GM21786 (cell line): ENCODE data around the gene PTGES.
"Not testable (repeated sequence)": the region's sequence is repeated elsewhere in the genome, so short reads cannot be mapped to it uniquely, and the experiment has no call there.

Experiments
- ATAC-seq: cut with Tn5 transposase; IDR thresholded peaks from one replicate; pipeline ENCODE4 v1.9.1; 2021; ENCODE audit not compliant: unreplicated experiment

The PTGES gene

DNA sequence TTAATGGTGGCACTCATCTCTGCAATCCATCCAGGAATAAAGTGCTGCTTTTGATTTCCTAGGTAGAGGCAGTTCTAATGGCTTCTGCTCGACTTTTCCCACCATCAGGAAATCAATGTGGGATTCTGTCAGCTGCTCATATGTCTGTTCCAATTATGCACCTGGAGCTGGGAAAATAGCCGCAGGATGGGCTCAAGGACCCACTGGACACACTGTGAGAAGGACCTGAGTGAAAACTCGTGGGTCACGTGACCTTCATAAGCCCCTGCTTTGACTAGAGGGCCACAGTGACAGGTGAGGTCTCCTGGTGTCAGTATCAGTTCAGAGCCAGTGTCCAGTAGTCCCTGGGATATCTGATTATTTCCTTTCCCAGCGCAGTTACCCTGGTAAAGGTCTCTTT, 17.9 kb upstream of the PTGES start:
- no peak for ATAC-seq

DNA sequence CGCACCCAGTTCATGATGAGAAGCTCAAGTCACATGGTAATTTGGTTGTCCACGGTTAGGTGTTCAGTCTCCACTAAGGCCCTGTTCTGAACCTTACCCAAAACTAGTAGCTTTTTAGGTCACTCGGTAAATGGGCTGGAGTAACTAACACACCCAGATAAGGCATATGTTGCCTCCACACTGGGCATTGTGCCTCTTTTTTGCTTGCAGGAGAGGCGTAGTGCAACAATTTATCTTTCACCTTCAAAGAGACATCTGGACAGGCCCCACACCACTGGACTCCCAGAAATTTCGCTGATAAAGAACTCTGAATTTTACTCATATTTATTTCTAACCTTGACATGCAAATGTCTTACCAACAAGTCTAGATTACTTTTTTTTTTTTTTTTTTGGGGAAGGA, 16.8 kb upstream of the PTGES start:
- no peak for ATAC-seq

DNA sequence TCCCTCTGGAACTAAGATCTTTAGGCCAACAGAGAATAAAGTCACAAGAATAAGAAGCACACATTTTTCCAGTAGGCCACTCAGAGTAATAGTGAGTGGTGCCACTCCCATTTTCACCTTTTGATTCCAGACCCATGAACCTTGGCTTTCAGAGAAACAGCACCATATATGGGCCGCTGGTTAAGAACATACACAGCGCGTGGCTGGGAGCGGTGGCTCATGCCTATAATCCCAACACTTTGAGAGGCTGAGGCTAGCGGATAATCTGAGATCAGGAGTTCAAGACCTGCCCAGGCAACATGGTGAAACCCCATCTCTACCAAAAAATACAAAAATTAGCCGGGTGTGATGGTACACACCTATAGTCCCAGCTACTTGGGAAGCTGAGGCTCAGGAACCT, 15.6 kb upstream of the PTGES start:
- no peak for ATAC-seq

DNA sequence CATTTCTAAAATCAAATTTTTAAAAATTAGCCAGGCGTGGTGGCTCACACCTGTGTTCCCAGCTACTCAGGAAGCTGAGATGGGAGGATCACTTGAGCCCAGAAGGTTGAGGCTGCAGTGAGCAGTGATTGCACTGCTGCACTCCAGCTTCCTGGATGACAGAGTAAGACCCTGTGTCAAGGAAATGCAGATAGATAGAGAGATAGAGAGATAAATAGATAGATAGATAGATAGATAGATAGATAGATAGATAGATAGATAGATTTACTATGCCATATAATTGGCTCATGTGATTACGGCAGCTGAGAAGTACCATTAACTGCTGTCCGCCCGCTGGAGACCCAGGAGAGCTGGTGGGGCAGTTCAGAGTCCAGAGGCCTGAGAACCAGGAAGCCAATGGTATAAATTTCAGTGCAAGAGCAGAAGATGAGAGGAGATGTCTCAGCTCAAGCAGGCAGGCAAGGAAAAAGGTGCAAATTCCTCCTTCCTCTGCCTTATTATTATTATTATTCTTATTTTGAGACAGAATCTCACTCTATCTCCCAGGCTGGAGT, 13.0 kb upstream of the PTGES start:
- no peak for ATAC-seq

DNA sequence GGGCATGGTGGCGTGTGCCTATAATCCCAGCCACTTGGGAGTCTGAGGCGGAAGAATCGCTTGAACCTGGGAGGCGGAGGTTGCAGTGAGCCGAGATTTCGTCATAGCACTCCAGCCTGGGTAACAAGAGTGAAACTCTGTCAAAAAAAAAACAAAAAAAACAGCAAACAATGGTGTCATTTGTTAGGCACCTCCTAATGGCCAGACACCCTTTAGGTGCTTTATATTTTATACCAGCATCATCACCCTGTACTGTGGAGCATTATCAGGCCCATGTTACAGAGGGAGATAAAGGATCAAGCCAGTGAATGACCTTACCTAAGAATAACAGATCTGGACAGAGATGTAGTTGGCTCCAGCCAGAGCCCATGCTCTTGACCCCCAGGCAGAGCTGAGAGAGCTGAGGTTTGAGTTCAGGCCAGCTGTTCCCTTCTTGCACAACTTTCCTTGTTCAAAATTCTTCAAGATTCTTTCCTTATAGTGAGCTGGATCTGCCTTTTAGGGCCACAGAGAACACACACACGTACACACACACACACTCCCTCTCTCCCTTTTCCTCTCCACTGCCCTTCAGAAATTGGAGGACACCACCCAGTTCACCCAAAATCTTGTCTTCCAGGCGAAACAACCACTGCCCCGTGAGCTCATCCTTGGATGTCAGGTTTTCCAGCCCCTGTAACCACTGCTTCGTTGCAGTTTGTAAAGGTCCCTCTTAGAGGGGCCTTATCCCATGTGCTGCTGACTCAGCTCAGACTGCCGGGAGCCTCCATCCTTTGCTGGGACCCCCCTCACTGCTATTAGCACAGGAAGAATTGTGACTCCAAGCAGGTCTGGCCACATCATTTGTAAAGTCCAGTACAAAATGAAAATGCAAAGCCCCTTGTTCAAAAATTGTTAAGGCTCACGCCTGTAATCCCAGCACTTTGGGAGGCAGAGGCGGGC, 10.4 kb upstream of the PTGES start:
- ATAC-seq = no peak

DNA sequence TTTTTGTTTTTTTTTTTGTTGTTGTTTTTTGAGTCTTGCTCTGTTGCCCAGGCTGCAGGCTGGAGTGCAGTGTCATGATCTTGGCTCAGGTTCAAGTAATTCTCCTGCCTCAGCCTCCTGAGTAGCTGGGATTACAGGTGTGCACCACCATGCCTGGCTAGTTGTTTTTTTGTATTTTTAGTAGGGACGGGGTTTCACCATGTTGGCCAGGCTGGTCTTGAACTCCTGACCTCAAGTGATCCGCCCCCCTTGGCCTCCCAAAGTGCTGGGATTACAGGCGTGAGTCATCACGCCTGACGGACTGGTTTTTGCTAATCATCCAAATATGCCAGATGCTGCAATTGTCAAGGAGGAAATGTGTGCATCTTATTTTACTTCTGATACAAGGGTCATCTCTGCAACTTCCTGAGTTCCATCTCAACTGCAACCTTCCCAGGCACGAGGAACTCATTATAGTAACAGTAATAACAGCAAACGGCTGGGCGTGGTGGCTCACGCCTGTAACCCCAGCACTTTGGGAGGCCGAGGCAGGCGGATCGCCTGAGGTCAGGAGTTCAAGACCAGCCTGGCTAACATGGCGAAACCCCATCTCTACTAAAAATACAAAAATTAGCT, 9.6 kb upstream of the PTGES start:
- not testable (repeated sequence) for ATAC-seq

DNA sequence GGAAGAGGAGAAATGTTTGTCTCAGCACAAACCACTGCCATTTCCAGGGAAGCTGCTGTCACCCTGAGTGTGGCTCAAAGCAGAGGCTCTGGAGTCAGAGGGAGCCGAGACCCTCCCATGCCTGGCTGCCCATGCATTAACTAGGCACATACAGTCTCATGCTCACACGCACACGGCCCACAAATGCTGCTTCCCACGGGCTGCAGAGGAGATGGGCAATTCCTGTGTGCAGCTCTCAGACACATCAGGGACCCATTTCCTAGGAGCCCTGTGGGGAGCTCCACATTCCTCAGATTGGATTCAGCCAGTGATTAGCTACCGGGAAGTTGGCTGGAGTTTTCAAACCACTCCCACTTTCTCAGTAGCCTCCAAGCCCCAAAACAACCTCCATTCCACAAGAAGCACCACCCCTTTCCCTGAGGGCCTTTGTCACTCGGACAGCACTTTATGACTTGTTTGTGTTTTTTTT, 9.1 kb upstream of the PTGES start:
- no peak for ATAC-seq

DNA sequence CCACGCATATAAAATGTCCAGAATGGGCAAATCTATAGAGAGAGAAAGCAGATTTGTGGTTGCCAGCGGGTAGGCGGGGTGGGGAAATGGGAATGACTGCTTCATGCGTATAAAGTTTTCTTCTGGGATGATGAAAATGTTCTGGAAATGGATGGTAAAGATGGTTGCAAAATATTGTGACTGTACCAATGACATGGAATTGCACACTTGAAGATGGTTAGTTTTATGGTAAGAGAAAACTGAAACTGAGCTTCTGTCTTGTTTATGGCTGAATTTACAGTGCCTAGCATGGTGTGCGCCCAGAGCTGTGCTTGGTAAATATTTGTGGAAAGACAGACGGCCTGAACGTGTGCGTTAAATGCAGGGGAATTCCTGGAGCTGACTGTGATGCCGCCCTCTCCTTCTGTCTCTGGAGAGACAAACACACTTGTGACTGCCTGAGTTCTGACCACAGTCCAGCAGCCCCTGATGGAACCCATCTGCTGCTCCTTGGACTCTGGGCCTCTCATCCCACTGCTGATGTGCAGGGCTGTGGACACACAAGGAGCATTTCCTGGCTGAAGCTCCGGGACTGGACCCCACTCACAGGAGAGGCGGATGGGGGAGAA, 8.6 kb upstream of the PTGES start:
- no peak for ATAC-seq

DNA sequence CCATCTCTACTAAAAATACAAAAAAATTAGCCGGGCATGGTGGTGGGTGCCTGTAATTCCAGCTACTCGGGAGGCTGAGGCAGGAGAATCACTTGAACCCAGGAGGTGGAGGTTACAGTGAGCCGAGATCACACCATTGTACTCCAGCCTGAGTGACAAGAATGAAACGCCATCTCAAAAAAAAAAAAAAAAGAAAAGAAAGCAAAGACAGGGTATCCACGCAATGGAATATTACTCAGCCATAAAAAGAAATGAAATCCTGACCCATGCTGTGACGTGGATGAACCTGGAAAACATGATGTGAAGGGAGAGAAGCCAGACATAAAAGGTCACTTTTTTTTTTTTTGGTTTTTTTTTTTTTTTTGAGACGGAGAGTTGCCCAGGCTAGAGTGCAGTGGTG, 7.9 kb upstream of the PTGES start:
- ATAC-seq = not testable (repeated sequence)

DNA sequence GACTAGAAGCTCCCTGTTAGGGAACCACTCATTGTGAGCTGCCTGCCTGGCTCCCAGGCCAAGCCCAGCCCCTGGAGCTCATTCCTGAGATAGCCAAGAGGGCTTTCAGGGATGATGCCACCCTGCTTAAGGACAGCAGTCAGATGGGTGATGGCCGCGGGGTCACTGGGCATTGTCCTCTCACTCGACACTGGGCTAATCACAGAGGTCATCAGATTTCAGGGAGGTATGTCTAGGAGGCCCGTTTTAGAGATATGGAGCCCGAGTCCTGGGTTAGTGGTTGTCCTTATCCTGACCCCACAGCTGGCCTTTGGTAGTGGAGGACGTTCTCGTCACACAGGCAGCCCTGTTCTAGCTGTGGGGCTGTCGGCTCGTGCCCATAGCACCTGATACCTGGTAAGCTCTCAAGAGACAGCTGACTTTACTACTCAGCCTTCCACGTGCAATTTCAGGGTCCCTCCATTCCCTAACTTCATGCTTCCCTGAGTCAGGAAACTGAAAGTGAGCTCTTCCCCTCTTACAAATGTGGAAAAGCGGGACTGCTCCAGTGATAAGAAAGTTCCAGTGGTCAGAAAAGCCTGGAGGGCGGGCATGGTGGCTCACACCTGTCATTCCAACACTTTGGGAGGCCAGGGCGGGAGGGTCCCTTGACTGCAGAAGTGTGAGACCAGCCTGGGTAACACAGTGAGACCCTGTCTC, 7.1 kb upstream of the PTGES start:
- ATAC-seq = no peak

DNA sequence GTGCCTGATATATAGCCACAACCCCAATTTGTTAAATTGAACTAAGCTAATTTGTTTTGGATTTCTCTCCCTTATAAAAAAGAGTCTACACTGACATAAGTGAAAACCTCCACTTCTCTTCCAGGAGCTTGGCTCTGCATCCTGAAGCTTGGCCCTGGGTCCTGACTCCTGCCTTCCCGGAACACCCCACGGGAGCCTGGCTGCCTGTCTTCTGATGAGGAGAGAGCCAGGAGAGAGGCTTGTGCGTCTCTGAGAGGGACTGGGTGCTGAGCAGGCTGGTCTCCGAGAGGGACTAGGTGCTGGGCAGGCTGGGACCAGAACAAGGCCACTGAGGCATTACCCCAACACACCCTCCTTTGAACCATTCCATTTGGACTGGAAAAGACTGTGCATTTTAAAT, 6.5 kb upstream of the PTGES start:
- ATAC-seq = no peak

DNA sequence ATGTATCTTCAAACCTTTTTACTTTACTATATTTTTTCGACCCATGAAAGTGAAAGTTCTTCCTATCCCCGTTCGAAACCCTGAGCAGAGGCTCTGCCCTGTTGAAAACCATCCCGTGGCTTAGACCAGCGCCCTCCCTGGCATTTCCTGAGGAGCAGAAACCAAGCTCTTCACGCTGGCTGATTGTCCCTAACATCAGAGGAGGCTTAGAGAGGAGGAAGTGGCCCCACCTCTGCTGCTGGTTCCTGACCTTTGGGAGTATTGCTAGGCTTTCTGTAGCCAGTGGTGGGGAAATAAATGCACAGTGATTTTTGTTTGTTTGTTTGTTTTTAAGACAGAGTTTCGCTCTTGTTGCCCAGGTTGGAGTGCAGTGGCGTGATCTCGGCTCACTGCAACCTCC, 4.2 kb upstream of the PTGES start:
- no peak for ATAC-seq

DNA sequence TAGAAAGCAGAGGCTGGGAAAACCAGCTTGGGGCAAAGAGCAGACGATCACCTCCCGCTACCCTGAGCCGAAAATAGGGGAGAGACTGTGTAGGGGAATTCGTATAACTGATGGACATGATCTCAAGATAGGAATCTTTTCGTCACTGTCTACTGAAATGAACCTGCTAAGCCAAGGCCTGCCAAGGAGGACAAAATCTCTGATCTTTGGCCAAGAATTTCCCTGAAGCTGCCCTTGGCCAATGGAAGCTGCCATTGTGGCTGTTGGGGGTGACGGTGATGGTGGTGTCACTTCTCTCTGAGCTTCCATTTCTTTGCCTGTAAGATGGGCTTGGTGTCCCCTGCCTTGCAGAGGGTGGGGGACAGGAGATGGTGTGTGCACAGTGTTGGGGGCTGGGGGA, 3.3 kb upstream of the PTGES start:
- no peak for ATAC-seq

DNA sequence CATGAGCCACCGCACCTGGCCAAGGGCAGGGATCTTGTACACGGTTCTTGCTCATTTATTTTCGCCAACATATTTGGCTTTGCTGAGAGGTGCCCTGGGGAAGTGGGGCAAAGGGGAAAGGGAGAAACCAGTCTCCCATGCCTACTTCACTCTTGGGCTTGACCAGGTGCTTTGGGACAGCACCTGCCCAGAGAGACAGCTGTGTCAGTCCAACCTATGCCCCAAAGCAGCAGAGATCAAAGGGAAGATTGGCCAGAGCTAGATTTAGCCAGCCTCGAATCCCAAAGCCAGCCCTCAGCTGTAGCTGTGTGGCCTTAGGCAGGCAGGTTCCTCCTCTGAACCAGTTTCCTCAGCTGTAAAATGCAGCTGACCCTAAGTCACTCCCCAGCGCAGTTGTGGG, 2.3 kb upstream of the PTGES start:
- ATAC-seq = no peak

DNA sequence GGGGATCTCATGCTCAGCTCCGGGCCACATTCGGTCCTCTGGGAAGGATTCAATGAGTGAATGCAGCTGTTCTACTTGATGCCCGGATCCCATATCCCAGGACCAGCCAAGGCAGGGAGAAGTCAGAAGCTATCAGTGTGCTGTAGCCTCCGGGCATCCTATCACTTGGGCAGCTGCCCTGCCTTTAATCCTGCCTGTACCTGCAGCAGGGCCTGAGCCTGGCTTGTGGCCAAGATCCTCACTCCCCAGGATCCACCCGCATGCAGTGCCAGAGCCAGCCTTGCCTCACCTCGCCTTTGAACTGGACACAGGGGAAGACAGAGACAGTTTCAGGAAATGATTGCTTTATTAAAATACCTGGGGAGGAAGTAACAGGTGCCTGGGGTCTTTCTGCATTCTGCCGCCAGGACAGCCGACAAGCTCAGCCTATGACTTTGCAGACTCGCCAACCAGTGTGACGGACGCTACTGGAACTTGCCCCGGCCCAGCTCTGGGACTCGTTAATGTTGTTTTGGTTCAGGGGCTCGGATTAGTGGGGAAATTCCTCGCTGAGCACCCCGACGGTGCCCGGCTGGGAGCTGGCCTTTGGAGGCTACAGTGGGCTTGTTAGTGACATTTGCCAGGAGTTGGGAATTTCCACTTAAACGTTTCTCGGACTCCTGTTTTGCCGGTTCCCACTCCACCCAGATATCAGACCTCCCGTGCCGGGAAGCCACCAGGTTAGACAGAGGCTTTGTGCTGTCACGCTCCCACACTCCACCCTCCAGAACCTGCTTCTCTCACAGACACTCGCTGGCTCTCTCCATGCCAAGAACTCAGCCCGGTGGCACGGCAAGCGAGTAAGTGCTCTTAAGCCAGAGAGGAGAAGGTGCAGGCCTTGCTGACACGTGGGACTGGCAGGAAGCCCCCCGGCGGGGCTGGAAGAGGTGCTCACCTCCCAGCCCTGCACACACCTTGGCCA, 721 bp downstream of the PTGES start:
- no peak for ATAC-seq

DNA sequence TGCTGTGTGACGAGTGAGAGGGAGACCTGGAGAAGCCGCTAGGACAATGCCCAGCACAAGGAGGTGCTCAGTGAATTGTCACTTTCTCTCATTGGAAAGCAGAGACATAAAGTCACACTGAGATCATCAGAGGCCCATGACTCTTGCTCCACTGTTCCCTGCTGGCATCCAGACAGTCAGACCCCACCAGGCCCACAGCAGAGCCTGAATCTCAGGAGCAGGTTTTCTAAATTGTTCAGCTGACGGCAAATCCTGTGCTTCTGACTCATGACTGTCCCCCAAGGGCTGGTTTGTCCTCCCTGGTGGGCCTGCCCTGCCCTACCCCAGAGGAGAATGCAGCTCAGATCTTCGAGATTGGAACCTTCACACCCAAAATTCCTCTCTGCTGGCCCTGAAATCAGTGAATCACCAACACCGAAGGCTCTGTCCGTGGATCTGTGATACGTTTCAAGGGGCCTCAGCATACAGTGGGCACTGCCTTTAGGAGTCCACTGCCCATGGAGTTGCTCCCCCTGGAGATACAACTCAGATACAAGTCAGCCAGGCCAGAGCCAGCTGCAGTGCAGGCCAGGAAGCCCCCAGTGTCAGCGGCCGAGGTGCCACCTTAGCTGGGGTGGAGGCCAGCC, 2.7 kb downstream of the PTGES start:
- ATAC-seq = no peak

DNA sequence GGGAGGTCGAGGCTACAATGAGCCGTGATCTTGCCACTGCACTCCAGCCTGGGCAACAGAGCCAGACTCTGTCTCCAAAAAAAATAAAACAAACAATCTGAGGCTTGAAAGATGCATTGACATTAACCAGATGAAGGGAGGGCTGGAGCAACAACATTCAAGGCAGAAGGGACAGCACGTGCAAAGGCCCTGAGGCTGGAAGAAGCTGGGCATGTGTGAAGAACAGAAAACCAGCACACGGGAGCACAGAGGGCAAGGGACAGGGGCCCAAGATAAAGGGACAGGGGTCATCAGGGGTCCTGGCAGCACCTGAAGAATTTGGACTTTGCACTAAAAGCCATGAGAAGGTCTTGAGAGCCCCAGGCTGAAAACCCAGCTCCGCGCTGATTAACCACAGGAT, 3.3 kb downstream of the PTGES start:
- ATAC-seq = no peak

DNA sequence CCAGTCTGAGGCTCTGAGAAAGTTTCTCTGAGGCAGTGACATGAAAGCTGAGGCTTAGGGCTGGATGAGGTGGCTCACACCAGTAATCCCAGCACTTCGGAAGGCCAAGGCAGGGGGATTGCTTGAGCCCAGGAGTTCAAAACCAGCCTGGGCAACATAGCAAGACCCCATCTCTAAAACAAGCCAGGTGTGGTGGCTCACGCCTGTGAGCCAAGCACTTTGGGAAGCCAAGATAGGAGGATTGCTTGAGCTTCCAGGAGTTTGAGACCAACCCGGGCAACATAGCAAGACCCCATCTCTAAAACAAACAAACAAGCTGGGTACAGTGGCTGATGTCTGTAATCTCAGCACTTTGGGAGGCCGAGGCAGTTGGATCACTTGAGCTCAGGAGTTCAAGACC, 3.8 kb downstream of the PTGES start:
- not testable (repeated sequence) for ATAC-seq

DNA sequence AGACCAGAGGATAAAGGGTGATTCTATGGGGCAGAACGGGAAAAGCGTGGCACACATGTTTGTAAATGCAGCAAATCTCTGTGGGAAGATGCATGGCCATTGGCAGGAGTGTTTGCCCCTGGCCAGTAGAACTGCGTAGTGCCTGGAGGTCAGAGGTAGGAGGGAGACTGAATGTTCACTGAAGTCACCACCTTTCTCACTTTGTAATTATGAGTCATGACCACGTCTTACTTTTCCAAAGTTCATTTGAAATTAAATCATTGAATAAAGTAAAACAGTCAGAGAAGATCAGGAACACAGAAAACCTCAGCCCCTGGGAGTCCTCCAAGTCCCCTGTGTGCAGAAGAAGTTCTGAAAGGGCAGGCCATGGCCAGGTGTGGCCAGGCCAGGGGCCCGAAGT, 4.6 kb downstream of the PTGES start:
- no peak for ATAC-seq
